Uterus (tissue), 2 donors: ENCODE data around the gene PRRC1.
"Not testable (repeated sequence)": the region's sequence is repeated elsewhere in the genome, so short reads cannot be mapped to it uniquely, and the experiment has no call there.

Experiments used
- POLR2A ChIP-seq, 2 donors: fragments of 450-650 bp; IDR thresholded peaks; one replicate each; pipeline ENCODE4 v1.6.1; 2016; ENCODE audit warnings: antibody characterized with exemption in 2 of 2, mild to moderate bottlenecking in 1 of 2, moderate library complexity in 1 of 2
- TF ChIP-seq, protein P1 (sequence below), 4 experiments: fragments of 200-600 bp in 2 of 4; fragments of 450-650 bp in 2 of 4; sonication (generic) in 2 of 4; IDR thresholded peaks; one replicate each; pipeline ENCODE4 v1.5.1; 2016 to 2019; ENCODE audit warnings: antibody characterized with exemption in 4 of 4, mild to moderate bottlenecking in 2 of 4, moderate library complexity in 1 of 4

DNA sequence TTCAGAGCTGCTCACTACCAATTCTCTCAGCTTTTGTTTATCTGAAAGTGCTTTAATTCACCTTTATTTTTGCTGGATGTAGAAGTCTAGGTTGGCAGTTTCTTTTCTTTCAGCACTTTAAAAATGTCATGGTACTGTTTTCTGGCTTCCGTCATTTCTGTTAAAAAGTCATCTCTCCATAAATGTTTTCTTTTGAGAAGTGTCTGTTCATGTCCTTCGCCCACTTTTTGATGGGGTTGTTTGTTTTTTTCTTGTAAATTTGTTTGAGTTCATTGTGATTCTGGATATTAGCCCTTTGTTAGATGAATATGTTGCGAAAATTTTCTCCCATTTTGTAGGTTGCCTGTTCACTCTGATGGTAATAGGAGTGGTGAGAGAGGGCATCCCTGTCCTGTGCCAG is 23.1 kb downstream of the PRRC1 start:
- TF ChIP-seq POLR2A (IDR thresholded peaks at IDR 0.05) = not testable (repeated sequence)
- TF ChIP-seq, protein P1, sequence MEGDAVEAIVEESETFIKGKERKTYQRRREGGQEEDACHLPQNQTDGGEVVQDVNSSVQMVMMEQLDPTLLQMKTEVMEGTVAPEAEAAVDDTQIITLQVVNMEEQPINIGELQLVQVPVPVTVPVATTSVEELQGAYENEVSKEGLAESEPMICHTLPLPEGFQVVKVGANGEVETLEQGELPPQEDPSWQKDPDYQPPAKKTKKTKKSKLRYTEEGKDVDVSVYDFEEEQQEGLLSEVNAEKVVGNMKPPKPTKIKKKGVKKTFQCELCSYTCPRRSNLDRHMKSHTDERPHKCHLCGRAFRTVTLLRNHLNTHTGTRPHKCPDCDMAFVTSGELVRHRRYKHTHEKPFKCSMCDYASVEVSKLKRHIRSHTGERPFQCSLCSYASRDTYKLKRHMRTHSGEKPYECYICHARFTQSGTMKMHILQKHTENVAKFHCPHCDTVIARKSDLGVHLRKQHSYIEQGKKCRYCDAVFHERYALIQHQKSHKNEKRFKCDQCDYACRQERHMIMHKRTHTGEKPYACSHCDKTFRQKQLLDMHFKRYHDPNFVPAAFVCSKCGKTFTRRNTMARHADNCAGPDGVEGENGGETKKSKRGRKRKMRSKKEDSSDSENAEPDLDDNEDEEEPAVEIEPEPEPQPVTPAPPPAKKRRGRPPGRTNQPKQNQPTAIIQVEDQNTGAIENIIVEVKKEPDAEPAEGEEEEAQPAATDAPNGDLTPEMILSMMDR (IDR thresholded peaks at IDR 0.05) = not testable (repeated sequence)
